ACC112 (cell line): ENCODE measurements around the gene ABCC4.

ENCODE experiments used
- H2AFZ ChIP-seq: fragments of 200-600 bp; sonication (generic); one replicate; pipeline ENCODE4 v1.6.0; 2017; ENCODE audit warnings: antibody characterized with exemption, low read length; ENCODE audit not compliant: unreplicated experiment
- H3K27ac ChIP-seq: fragments of 200-600 bp; sonication (generic); 2 replicates; pipeline ENCODE4 v1.5.1; 2014; ENCODE audit warnings: low read depth, mild to moderate bottlenecking, antibody characterized with exemption, low read length, moderate library complexity
- H3K27me3 ChIP-seq: fragments of 200-600 bp; sonication (generic); 2 replicates; pipeline ENCODE4 v1.6.1; 2014; ENCODE audit warnings: mild to moderate bottlenecking, antibody characterized with exemption, low read length, moderate library complexity, mixed read lengths; ENCODE audit not compliant: insufficient read depth
- H3K36me3 ChIP-seq: fragments of 200-600 bp; sonication (generic); 2 replicates; pipeline ENCODE4 v1.6.1; 2016; ENCODE audit warnings: mild to moderate bottlenecking, antibody characterized with exemption, low read length, moderate library complexity, mixed read lengths; ENCODE audit not compliant: insufficient read depth
- H3K4me1 ChIP-seq: fragments of 200-600 bp; sonication (generic); one replicate; pipeline ENCODE4 v1.6.1; 2016; ENCODE audit warnings: low read length, mixed read lengths; ENCODE audit not compliant: insufficient read depth, unreplicated experiment, control insufficient read depth
- H3K4me3 ChIP-seq: fragments of 200-600 bp; sonication (generic); 2 replicates; pipeline ENCODE4 v1.5.1; 2014; ENCODE audit warnings: mild to moderate bottlenecking, low read depth, low read length
- H3K79me2 ChIP-seq: fragments of 200-600 bp; sonication (generic); one replicate; pipeline ENCODE4 v1.6.0; 2016; ENCODE audit warnings: low read length; ENCODE audit not compliant: control insufficient read depth, unreplicated experiment, insufficient read depth

Gene ABCC4

GRCh38 chr13:95325485-95325884 lies 24.2 kb upstream of the ABCC4 start:
- Histone ChIP-seq H3K27ac (no peak overlapping the region), H3K4me3 (no peak overlapping the region), H3K4me1 (no peaks in the 10 kb centered on the region), H2AFZ (no peak overlapping the region), H3K36me3 (no peaks in the 10 kb centered on the region), H3K27me3 (no peaks in the 10 kb centered on the region), H3K79me2 (no peaks in the 10 kb centered on the region)

- Histone ChIP-seq H3K4me1 (no peaks in the 10 kb centered on the region), H3K36me3 (no peaks in the 10 kb centered on the region), H3K27ac (no peak overlapping the region), H3K4me3 (no peak overlapping the region), H3K27me3 (no peaks in the 10 kb centered on the region), H3K79me2 (no peaks in the 10 kb centered on the region), H2AFZ (no peak overlapping the region)
These were observed 22.8 kb upstream of the ABCC4 start for GRCh38 chr13:95323930-95324662.

- Histone ChIP-seq H3K36me3 (no peaks in the 10 kb centered on the region), H3K27me3 (no peaks in the 10 kb centered on the region), H3K4me3 (no peak overlapping the region), H3K79me2 (no peaks in the 10 kb centered on the region), H2AFZ (no peak overlapping the region), H3K27ac (no peak overlapping the region), H3K4me1 (no peaks in the 10 kb centered on the region)
These were observed 18.5 kb upstream of the ABCC4 start for GRCh38 chr13:95319551-95320274.

- no peak overlapping the region for H2AFZ ChIP-seq
- H3K4me1 ChIP-seq: no peaks in the 10 kb centered on the region
- no peak overlapping the region for H3K4me3 ChIP-seq
- H3K36me3 ChIP-seq: no peaks in the 10 kb centered on the region
- no peaks in the 10 kb centered on the region for H3K79me2 ChIP-seq
- no peaks in the 10 kb centered on the region for H3K27me3 ChIP-seq
- H3K27ac ChIP-seq: no peak overlapping the region
These were observed 16.1 kb upstream of the ABCC4 start for GRCh38 chr13:95317039-95317989.

GRCh38 chr13:95315752-95316151 lies 14.5 kb upstream of the ABCC4 start:
- H3K4me3 ChIP-seq: no peak overlapping the region
- no peak overlapping the region for H3K27ac ChIP-seq
- no peak overlapping the region for H2AFZ ChIP-seq
- no peaks in the 10 kb centered on the region for H3K4me1 ChIP-seq
- H3K79me2 ChIP-seq: no peaks in the 10 kb centered on the region
- H3K27me3 ChIP-seq: peaks cover 8% of the 10 kb centered on the region; the same call in 1 of the 2 replicates
- no peaks in the 10 kb centered on the region for H3K36me3 ChIP-seq

- Histone ChIP-seq H3K27ac (no peak overlapping the region), H3K4me1 (no peaks in the 10 kb centered on the region), H3K36me3 (no peaks in the 10 kb centered on the region), H3K79me2 (no peaks in the 10 kb centered on the region), H3K4me3 (no peak overlapping the region), H2AFZ (no peak overlapping the region), H3K27me3 (peaks cover 8% of the 10 kb centered on the region; the same call in 1 of the 2 replicates)
These were observed 6.3 kb upstream of the ABCC4 start for GRCh38 chr13:95307507-95307906.

GRCh38 chr13:95304453-95304852 lies 3.2 kb upstream of the ABCC4 start:
- Histone ChIP-seq H3K36me3 (no peaks in the 10 kb centered on the region), H3K79me2 (peaks cover 10% of the 10 kb centered on the region), H3K27me3 (no peaks in the 10 kb centered on the region), H3K27ac (no peak overlapping the region), H3K4me1 (peaks cover 8% of the 10 kb centered on the region), H3K4me3 (no peak overlapping the region), H2AFZ (no peak overlapping the region)

- H3K4me3 ChIP-seq: peak overlapping the region; percentile 88
- peak overlapping the region; percentile 62; the same call in 1 of the 2 replicates for H3K27ac ChIP-seq
- peaks cover 20% of the 10 kb centered on the region for H3K4me1 ChIP-seq
- H3K79me2 ChIP-seq: peaks cover 23% of the 10 kb centered on the region
- peak overlapping the region; percentile 49 for H2AFZ ChIP-seq
- no peaks in the 10 kb centered on the region for H3K27me3 ChIP-seq
- no peaks in the 10 kb centered on the region for H3K36me3 ChIP-seq
These were observed 730 bp upstream of the ABCC4 start for GRCh38 chr13:95301968-95302393.

- Histone ChIP-seq H3K4me1 (peaks cover 20% of the 10 kb centered on the region), H3K4me3 (peak overlapping the region; percentile 88), H3K79me2 (peaks cover 23% of the 10 kb centered on the region), H3K27me3 (no peaks in the 10 kb centered on the region), H3K36me3 (no peaks in the 10 kb centered on the region), H2AFZ (peak overlapping the region; percentile 63), H3K27ac (peak overlapping the region; percentile 62; the same call in 1 of the 2 replicates)
These were observed 547 bp downstream of the ABCC4 start for GRCh38 chr13:95300625-95301182.
